Stimulated activated CD8-positive, alpha-beta memory T cell treated with anti-CD3 and anti-CD28 coated beads, Interleukin-2, amount 100 ng/mL, for 48 hours (primary cell): Measurements from ENCODE around the gene SERBP1.
"Not testable (repeated sequence)": the region's sequence is repeated elsewhere in the genome, so short reads cannot be mapped to it uniquely, and the experiment has no call there.

Experiments
- DNase-seq, 2 donors: peaks; one replicate each; pipeline ENCODE4 v3.0.0-alpha.2; 2020; ENCODE audit warnings: low read depth in 2 of 2

SERBP1 gene

DNA sequence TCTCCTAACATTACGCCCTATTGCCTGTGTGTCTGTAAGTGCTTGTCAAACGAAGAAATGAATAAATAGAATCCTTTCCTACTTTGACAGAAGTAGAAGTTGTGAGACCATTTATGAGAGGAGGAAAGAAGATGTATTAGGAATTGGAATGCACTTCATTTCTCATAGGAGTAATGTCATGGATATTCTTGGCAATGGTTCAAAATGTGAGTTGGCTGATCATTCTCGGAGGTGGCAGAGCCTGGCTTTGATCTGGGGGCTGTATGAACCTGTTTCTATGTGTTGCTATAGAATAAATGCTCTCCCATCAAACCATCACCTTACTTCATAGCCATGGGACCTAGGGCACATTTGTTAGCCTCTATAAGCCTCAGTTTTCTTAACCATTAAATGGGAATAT, 10.1 kb upstream of the SERBP1 start:
- DNase-seq = no peak

DNA sequence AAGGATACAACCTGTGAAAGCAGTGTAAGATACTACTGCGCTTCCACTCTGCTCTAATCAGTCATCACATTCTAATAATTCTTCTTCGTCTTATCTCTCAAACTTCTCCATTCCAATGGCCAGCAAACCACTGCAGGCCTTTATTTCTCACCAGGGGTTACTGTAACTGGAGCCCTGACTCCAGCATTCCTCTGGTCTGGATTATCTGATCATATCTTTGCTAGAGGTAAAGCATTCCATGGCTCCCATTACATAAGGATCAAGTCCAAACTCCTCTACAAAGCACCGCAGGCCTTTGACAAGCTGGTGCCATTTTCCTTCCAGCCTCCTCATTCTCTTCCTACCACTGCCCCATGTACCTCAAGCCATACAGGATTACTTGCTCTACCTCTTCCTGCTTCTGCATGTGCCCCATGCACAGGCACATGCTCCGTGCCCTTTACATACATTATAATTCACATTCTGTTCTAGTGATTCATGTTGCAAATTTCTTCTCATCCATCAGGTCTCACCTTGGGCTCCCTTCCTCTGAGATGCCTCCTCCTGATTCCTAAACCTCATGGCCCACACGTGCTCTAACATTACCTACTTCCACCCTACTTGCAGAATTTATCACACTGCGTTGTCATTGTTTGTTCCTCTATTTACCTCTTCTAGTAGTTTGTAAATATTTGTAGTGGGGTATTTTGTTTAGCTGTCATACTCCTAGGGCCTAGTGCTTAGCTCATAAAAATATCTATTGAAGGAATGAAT, 9.3 kb upstream of the SERBP1 start:
- DNase-seq = no peak

DNA sequence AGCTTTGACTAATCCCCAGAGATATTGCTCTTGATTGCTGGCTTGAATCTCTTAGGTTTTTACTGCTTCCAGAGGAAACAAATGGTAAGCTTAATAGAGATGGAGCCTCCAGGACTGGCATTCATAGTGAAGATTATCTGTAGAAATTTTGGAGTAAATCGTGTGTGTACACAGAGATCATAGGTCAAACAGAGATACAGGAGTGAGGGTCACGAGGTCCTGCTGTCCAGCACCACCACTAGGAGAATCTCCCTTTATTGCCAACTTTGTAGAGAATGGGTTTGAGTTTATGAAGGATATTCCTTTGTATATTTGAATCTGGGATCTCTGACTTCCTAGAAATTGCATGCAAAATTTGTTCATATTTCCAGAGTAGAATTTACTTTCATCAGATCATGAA, 7.8 kb upstream of the SERBP1 start:
- DNase-seq = no peak

DNA sequence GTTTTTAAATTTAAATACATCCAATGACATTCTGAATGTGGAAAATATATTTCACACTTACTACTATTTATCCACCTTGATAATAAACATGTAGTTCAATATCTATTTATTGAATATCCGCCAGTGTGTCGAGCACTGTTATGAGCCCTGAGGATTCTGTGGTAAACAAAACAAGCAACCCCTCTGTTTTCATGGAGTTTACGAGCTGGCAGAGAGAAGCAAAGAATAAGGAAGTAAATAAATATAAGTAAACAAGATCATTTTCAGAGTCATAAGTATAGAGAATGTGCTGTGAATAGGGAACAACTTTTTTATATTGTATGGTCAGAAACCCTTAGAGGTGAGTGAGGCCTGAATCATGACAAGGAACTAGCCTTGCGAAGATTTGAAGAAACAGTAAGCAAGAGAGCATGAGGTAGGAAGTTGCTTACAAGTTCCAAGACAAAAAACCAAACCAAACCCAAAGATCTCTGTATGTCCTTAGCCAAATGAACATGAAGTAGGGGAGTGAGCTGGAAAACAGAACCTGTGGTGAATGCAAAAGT, 6.4 kb upstream of the SERBP1 start:
- DNase-seq = no peak

DNA sequence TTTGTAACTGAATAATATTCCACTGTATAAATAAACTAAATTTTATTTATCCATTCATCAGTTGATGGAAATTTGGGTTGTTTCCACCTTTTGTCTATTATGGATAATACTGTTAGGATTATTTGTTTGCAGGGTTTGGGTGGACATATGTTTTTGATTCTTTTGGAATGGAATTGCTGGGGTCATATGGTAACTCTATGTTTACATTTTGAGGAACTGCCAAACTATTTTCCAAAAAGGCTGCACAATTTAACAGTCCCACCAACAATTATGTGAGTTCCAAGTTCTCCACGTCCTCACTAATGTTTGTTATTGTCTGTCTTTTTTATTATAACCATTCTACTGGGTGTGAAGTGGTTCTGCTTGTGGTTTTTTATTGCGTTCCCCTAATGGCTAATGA, 4.3 kb upstream of the SERBP1 start:
- no peak for DNase-seq

DNA sequence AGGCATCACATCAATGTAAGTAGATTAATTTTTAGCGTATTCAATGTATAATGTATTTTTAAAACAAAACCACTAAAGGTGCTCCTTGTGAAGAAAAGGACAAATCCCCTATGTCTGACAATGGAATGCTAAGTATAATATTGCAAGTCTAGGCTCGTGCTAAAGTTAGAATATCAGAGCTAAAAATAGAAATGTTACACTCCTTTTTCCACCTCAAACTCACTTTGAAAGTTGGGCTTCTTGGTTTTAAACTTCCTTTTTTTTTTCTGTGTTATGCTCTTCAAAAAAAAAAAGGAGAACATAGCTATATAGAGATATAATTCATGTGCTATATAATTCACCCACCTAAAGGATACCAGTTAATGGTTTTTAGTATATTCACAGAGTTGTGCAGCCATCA, 3.6 kb upstream of the SERBP1 start:
- DNase-seq = no peak

DNA sequence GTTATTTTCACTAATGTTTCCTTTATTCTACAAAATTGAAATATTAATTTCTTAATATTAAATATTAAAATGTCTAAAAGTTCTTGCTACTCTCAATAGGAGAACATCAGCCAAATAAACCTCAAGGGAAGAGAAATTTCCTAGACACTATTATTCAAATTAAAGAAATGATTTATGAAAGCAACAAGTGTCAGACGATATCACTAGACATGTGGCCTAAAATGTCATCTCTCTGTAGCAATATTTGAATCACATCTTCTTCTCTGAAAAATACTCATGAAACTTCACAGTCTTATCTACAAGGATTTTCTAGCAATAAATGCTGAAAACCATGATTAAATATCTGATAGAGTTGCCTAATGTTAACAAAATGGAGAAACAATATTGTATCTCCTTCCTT, 2.5 kb upstream of the SERBP1 start:
- no peak for DNase-seq

DNA sequence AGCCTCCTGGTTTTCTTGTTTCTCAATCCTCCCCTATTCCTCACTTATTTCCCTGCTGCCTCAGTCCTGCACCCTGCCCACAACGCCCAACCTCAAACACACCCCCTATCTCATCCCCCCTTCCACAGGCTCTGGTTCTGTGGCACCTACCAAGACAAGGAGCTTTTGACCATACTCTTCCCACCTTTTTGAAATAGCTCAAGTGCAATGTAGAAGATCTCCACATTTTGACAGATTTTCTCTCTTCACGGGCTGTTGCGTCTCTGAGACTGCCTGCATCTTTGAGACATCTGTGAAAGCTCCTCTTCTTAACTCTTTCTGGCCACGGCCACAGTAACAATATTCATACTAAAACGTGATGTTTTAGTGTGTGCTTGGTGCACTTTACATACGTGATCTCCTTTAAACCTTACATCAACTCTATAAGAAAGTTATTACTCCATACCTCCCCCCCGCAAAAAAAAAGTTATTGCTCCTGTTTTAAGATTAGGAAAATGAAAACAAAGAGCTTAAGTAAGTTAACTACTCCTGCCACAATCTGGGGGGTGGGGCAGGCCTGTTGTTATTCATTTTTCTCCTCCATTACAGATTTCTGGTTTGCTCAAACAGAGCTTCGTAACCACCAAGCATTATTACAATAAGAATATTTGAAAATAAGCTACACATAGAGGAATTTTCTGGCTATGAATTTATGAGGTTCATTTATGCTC, 1.8 kb upstream of the SERBP1 start:
- DNase-seq = no peak

DNA sequence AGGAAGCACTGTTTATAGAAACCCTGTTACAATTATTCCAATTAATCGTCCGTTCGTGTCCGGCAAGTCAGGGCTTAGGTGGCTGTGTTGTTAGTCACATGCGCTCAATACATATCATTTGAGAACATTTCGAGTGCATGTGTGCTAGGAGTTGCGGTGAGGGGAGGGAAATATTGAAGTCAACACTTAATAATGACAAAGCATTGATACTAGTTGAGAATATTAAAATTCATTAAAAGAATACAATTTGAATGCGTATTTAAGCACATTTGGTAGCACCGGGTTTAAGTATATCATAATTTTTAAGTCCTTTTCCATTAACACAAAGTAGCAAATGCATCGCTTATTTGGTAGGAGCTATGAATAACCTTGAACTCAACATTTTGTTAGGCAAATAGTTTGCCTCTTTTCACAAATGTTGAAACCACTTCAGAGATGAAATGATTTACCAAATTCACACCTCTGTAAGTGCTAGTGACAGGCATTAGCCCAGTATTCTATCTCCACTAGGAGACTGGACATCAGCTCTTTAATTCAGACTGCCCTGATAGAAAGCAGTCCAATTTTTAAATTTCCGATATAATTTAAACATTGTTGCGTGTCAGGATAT, 1.1 kb upstream of the SERBP1 start:
- no peak for DNase-seq

DNA sequence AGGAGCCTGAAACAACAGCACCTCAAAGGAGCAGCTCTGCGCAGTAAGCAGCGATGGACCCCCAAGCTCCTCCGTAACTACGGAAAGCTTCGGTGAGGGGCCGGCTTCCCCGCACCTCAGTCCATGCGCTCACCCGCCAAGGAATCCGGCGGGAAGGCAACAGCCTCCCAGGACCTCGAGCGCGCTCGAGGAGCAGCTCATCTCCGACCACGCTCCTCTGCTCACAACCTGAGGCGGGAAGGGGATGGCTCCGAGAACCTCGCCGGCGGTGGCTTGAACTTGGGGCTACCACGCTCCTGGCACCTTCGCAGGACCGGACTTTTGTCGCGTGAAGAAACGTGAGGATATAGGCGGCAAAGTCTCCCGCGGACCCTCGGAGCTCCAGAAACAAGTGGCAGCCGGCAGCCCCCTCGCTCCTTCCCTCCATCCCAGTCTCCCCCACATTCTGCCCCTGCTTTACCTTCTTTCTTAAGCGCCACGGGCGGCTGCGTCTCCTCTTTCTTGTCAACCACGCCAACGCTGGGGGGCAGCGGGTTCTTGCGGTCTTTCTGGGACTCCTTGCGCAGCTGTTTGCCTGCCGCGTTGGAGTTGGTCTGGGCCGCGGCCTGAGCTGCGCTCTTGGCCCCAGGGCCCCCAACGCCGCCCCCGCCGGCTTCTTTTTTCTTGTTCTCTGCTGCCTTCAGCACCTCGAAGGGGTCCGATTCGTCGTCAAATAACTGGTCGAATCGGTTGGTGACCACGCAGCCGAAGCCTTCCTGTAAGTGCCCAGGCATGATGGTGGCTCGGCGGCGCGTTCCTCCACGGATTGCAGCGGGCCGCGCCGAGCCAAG, 459 bp downstream of the SERBP1 start:
- peak; percentile 14 to 16 for DNase-seq

DNA sequence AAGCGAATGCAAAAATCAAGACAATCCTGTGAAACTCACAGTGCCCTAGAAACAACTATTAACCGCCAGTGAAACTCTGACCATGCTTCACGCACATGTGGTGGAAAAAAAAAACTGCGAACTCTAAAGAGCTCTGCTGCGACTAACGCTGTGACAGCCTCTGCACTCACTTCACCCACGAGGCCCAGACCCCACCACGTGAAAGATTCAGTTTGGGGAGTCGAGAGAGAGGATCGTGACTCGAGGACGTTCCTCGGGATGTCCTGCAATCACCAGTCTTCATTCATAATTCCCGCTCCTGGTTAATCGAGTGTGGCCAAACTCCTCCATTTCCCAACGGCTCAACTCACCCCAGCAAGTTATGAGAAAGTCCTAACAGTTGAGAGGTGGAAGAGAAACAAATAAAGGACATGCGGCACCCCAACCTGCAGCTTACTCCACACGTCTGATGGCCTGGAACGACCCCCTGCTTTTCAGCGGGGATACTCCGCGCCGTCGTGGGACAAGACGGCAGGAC, 1.1 kb downstream of the SERBP1 start:
- peak in 1 of 2 donors; percentile 19 for DNase-seq

DNA sequence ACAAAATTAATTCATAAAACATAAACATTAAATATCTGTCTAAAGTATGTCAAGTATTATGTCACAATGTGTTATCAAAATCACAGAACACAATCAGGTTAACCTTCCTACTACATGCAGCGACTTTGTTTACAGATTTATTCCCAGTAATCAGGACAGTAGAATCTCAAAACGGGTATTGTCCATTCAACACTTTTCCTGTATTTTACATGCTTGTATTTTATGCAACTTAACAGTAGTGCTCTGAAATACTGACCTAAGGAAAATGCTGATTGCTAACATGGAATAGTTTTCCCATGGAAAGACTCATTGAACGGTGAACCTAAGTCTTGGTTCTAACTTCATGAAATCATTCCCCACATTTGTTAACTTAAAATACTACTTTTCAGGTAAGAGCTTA, 2.3 kb downstream of the SERBP1 start:
- no peak for DNase-seq

DNA sequence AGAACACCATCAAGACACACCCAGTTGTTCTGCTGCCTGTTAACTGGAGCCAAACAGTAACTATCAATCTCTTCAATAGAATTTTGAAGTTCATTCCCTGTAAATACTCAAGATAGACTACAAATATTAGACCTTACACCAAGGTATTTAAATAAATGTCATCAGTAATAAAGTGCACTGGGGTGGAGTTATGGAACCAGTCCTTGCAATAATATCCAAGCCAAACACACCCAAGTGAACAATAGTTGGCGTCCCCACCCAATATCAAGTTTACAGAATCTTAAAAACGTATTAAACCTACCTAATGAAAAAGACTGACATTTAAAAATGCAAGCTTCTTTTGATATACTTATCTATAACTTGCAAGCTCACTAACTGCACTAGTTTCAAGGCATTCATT, 2.7 kb downstream of the SERBP1 start:
- DNase-seq = no peak

DNA sequence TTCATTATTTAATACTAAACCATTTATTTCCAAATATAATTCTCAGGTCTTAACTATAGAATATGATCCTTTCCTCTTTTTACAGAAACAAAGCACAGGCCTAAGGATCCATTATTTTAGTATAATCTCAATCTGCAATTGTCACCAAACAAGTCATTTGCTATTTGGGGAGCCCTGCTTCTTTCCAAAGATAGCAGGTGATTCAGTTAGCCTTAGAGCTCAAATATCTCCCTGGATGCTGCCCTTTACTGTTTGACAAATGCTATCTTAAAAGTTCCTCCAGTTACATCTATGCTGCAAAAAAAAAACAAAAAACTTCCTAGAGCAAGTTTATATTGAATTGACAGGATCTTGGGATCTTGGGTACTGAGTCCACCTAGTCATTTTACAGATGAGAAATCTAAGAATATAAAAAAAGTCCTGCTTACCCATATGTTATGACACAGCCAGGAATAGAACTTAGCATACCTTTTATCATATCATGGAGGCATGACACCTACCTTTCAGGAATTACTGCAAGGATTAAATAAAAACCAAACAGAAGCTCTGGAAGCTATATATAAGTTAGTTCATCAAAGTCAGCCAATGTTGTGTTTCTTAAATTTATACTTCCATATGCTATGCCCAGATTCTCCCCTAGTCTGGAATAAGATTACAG, 9.2 kb downstream of the SERBP1 start:
- DNase-seq = no peak

DNA sequence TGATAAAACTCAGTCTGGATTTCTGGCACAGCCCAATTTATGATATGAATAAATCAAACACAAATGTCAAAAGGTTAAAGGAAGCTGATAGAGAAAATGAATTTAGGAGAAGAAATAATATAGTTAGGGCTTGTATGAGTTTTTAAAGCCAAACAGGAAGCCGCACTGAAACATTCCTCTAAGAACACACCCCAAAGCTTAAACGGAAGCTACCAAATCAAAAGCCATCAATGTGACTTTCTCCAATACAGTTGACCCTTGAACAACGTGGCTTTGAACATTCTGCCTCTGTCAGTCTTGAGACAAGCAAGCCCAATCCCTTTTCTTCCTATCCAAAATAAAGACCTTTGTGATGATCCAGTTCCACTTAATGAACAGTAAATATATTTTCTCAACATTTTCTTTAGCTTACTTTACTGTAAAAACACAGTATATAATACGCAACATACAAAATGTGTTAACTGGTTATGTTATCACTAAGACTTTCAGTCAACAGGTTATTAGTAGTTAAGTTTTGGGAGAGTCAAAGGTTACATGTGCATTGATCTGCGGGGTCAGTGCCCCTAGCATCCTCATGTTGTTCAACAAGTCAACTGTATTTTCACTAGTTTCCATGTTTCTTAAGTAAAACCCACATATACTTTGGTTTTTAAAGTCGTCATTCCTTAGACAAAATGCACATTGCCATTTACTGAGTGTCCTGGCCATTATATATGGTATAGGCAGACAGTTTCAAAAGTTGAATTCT, 11.2 kb downstream of the SERBP1 start:
- no peak for DNase-seq

DNA sequence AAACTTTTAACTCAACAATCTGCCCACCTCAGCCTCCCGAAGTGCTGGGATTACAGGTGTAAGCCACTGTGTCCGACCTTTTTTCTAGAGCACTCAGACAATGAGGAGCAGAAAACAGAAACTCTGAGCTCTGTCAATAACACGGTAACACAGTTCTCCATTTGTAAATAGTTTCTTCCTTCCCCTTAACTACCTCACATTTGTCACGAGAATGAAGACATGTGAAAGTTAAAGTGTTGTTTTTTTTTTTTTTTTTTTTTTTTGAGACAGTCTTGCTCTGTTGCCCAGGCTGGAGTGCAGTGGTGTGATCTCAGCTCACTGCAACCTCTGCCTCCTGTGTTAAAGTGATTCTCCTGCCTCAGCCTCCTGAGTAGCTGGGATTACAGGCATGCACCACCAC, 12.5 kb downstream of the SERBP1 start:
- DNase-seq = not testable (repeated sequence)

DNA sequence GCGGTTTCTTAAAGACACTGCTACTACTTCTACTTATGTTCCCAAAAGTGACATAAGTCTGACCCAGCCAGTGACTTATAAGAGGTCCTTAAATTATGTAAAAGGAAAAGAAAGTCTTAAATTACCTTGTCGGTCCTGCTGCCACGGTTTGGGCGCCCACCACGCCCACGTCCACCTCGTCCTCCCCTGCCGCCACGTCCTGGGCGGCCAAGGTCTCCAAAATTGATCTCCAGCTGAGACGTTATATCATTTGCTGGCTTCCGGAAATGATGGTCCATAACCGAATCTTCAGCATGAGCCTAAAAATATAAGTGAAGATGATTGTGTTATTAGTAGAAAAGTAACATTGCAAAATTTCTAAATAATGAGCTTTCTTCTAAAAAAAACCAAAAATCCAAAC, 15.2 kb downstream of the SERBP1 start:
- DNase-seq = no peak

DNA sequence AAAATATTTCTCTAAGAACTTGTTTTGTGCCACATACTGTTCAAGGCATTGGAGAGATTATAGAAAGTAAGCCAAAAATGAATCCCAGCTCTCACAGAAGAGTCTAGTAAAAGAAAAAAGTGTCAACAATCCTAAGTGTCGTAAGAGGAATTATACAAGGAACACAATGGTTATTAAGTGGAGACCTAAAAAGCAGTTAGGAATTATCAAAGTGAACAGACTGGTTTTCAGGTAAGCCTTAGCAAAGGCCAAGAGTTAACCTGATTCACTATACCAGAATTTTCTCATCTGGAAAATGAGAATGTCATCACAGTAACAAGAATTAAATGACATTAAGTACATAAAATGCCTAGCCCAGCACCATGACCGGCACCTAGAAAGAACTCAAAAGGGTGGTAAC, 15.6 kb downstream of the SERBP1 start:
- DNase-seq = no peak

DNA sequence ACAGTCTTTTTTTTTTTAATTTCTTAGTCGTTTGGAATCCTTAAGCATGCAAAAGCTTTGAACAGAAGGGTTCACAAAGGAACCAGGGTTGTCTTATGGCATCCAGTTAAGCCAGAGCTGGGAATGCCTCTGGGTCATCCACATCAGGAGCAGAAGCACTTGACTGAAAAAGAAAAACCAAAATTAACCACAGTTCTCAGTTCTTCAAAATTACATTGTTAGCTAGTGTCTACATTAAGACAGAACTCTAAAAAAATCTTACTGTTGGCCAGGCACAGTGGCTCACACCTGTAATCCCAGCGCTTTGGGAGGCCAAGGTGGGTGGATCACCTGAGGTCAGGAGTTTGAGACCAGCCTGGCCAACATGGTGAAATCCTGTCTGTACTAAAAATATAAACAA, 17.1 kb downstream of the SERBP1 start:
- not testable (repeated sequence) for DNase-seq

DNA sequence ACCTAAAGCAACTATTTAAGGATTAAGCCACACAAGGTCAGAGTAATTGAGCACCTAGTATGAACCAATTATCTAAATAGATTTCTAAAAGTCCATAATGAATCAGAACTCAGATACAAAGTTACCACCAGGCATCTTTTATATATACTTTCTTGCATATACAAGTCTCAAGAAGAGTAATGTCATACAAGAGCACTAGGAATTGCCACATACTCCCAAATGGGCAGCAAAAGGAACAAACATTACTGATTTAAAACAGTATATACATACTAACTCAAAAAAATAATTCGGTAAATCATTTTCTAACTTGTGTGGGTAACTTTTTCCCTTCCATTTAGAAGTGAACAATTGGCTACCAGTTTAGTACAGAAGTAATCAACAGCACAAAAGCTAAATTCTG, 22.1 kb downstream of the SERBP1 start:
- DNase-seq = no peak
